GM23338 (cell line): ENCODE results near the gene RCAN1. TPM values are rescaled to one million over a fixed set of nuclear protein-coding genes. Genes with fewer than 3 reads are reported as not detected.

Source experiments
- ATAC-seq: fragments of 200-7000 bp; cut with Tn5 transposase; 3 replicates; pipeline ENCODE4 v1.9.1; 2020
- DNase-seq: peaks from one replicate; pipeline ENCODE4 v3.0.0-alpha.2; 2015; ENCODE audit warnings: low spot score
- H2AFZ ChIP-seq: fragments of 200-600 bp; sonication (generic); 2 replicates; pipeline ENCODE4 v1.8.0; 2016; ENCODE audit warnings: antibody characterized with exemption, mild to moderate bottlenecking, moderate library complexity
- H3F3A ChIP-seq: fragments of 200-600 bp; sonication (generic); replicated peaks from 2 replicates; pipeline ENCODE4 v1.8.0; 2017; ENCODE audit warnings: antibody characterized with exemption, mixed run types, low read depth
- H3K27ac ChIP-seq: fragments of 200-600 bp; sonication (generic); 2 replicates; pipeline ENCODE4 v1.6.1; 2016; ENCODE audit warnings: low read depth
- H3K27me3 ChIP-seq: fragments of 200-600 bp; sonication (generic); 2 replicates; pipeline ENCODE4 v1.8.0; 2016; ENCODE audit warnings: mild to moderate bottlenecking, mixed run types, moderate library complexity; ENCODE audit not compliant: insufficient read depth
- H3K36me3 ChIP-seq: fragments of 200-600 bp; sonication (generic); 2 replicates; pipeline ENCODE4 v1.8.0; 2016; ENCODE audit warnings: mild to moderate bottlenecking; ENCODE audit not compliant: insufficient read depth
- H3K4me1 ChIP-seq: fragments of 200-600 bp; sonication (generic); 2 replicates; pipeline ENCODE4 v1.8.0; 2016; ENCODE audit warnings: mild to moderate bottlenecking, moderate library complexity; ENCODE audit not compliant: insufficient read depth
- H3K4me2 ChIP-seq: fragments of 200-600 bp; sonication (generic); 2 replicates; pipeline ENCODE4 v1.7.1; 2017; ENCODE audit warnings: mixed run types
- H3K4me3 ChIP-seq: fragments of 200-600 bp; sonication (generic); 2 replicates; pipeline ENCODE4 v1.6.1; 2016; ENCODE audit warnings: mixed run types
- H3K79me2 ChIP-seq: fragments of 200-600 bp; sonication (generic); replicated peaks from 2 replicates; pipeline ENCODE4 v1.8.0; 2017; ENCODE audit warnings: mild to moderate bottlenecking; ENCODE audit not compliant: insufficient read depth
- H3K9me2 ChIP-seq: fragments of 200-600 bp; sonication (generic); 2 replicates; pipeline ENCODE4 v1.8.0; 2017; ENCODE audit not compliant: insufficient read depth
- H4K20me1 ChIP-seq: fragments of 200-600 bp; sonication (generic); replicated peaks from 2 replicates; pipeline ENCODE4 v1.8.0; 2017; ENCODE audit warnings: mild to moderate bottlenecking; ENCODE audit not compliant: insufficient read depth
- H3K27ac Mint-ChIP-seq: 2 replicates; pipeline ENCODE4 v1.8.0; 2020; ENCODE audit warnings: inconsistent platforms, mild to moderate bottlenecking, moderate library complexity, mixed read lengths
- H3K27me3 Mint-ChIP-seq: 3 replicates; pipeline ENCODE4 v1.8.0; 2022; ENCODE audit warnings: low read depth, mild to moderate bottlenecking, moderate library complexity, mixed read lengths, inconsistent platforms; ENCODE audit not compliant: insufficient read depth, poor library complexity
- H3K36me3 Mint-ChIP-seq: 3 replicates; pipeline ENCODE4 v1.8.0; 2021; ENCODE audit warnings: low read depth, mild to moderate bottlenecking, inconsistent platforms, moderate library complexity, mixed read lengths
- H3K4me1 Mint-ChIP-seq: 3 replicates; pipeline ENCODE4 v1.8.0; 2020; ENCODE audit warnings: mild to moderate bottlenecking, inconsistent platforms, mixed read lengths
- H3K4me3 Mint-ChIP-seq: 3 replicates; pipeline ENCODE4 v1.8.0; 2021; ENCODE audit warnings: moderate library complexity, mild to moderate bottlenecking, inconsistent platforms, mixed read lengths
- H3K9me3 Mint-ChIP-seq: 3 replicates; pipeline ENCODE4 v1.8.0; 2020; ENCODE audit warnings: moderate library complexity, mild to moderate bottlenecking, inconsistent platforms, mixed read lengths
- CTCF ChIP-seq, 2 experiments: fragments of 200-600 bp in 1 of 2; sonication (generic) in 1 of 2; conservative IDR thresholded peaks; 2 replicates each; pipeline versions ENCODE4 v1.5.1 to v1.6.1; 2016 to 2017; ENCODE audit warnings: antibody characterized with exemption in 2 of 2, low read depth in 2 of 2, mild to moderate bottlenecking in 2 of 2, moderate library complexity in 1 of 2
- ETS1 ChIP-seq: IDR thresholded peaks from 2 replicates; pipeline ENCODE4 v1.6.1; 2016; ENCODE audit warnings: antibody characterized with exemption
- EZH2 ChIP-seq: fragments of 200-600 bp; sonication (generic); IDR thresholded peaks from one replicate; pipeline ENCODE4 v1.8.0; 2017; ENCODE audit warnings: antibody characterized with exemption, mild to moderate bottlenecking, low read depth; ENCODE audit not compliant: unreplicated experiment
- NANOG ChIP-seq: IDR thresholded peaks from 2 replicates; pipeline ENCODE4 v1.6.1; 2016; ENCODE audit warnings: antibody characterized with exemption, borderline replicate concordance
- POLR2AphosphoS5 ChIP-seq: IDR thresholded peaks from 2 replicates; pipeline ENCODE4 v1.6.1; 2016; ENCODE audit warnings: antibody characterized with exemption, low read depth
- REST ChIP-seq: IDR thresholded peaks from one replicate; pipeline ENCODE4 v1.6.1; 2018; ENCODE audit warnings: antibody characterized with exemption; ENCODE audit not compliant: unreplicated experiment
- STAT1 ChIP-seq: IDR thresholded peaks from one replicate; pipeline ENCODE4 v1.6.1; 2016; ENCODE audit warnings: antibody characterized with exemption; ENCODE audit not compliant: unreplicated experiment
- ZNF114 ChIP-seq: fragments of 250-450 bp; sonication (Bioruptor Pico); IDR thresholded peaks from 2 replicates; pipeline ENCODE4 v1.5.0; 2020; ENCODE audit warnings: mild to moderate bottlenecking, moderate library complexity
- ZNF331 ChIP-seq: fragments of 250-450 bp; sonication (Bioruptor Pico); IDR thresholded peaks from 2 replicates; pipeline ENCODE4 v1.5.0; 2020; ENCODE audit warnings: low read depth, mild to moderate bottlenecking, moderate library complexity
- polyA plus RNA-seq: library from polyadenylated mRNA; unstranded; fragments of >200 nt; fragmentation: Nextera tagmentation; extraction: Ambion mirVana; gene quantifications from 2 replicates; pipeline ENCODE4 v1.2.1, GENCODE V29; 2016
- total RNA-seq: library from RNA; depleted of rRNA; stranded (reverse); fragments of >200 nt; shearing (Covaris generic); gene quantifications from 2 replicates; pipeline ENCODE4 v1.2.3, GENCODE V29; 2014

Gene RCAN1
- total and polyA plus RNA-seq, 2 experiments from 2014 or later: 3.7 to 5.2 TPM

GRCh38 chr21:34603710-34604057 is 11.2 kb downstream of the RCAN1 start (continued):
- TF ChIP-seq CTCF (conservative IDR thresholded peaks at IDR 0.05; ENCODE audit: low read depth in 2 of 2): no peak
- no peak for TF ChIP-seq EZH2

GRCh38 chr21:34603002-34603709 is 11.8 kb downstream of the RCAN1 start:
- Histone ChIP-seq H4K20me1 (peaks cover 4% of the 10 kb centered on the region; the same call in 1 of the 2 replicates), H2AFZ (peak overlapping the region; percentile 59), H3K9me2 (no peaks in the 10 kb centered on the region), H3K4me2 (no peak overlapping the region), H3K27ac (no peak overlapping the region), H3K4me1 (peaks cover 12% of the 10 kb centered on the region), H3K27me3 (no peaks in the 10 kb centered on the region), H3K36me3 (no peaks in the 10 kb centered on the region), H3F3A (no peaks in the 10 kb centered on the region), H3K4me3 (no peak overlapping the region), H3K79me2 (no peaks in the 10 kb centered on the region)
- no peak for TF ChIP-seq POLR2AphosphoS5
- peak; percentile 62 to 86 for TF ChIP-seq CTCF (conservative IDR thresholded peaks at IDR 0.05; ENCODE audit: low read depth in 2 of 2)
- Mint-ChIP-seq H3K9me3 (peaks cover 2% of the 10 kb centered on the region; the same call in 2 of the 3 replicates), H3K4me1 (peaks cover 19% of the 10 kb centered on the region; the same call in 2 of the 3 replicates), H3K27ac (no peak overlapping the region), H3K4me3 (no peak overlapping the region), H3K27me3 (peaks cover 8% of the 10 kb centered on the region), H3K36me3 (no peaks in the 10 kb centered on the region)
- peak; percentile 99 for ATAC-seq
- DNase-seq: peak; percentile 86

- Histone ChIP-seq H3K4me1 (peaks cover 12% of the 10 kb centered on the region), H3K27me3 (no peaks in the 10 kb centered on the region), H3K4me3 (no peak overlapping the region), H3K9me2 (no peaks in the 10 kb centered on the region), H3K36me3 (no peaks in the 10 kb centered on the region), H3K27ac (no peak overlapping the region), H3K4me2 (no peak overlapping the region), H4K20me1 (peaks cover 4% of the 10 kb centered on the region; the same call in 1 of the 2 replicates), H3F3A (no peaks in the 10 kb centered on the region), H3K79me2 (no peaks in the 10 kb centered on the region), H2AFZ (no peak overlapping the region)
- H3K27ac Mint-ChIP-seq: no peak overlapping the region
- no peaks in the 10 kb centered on the region for H3K9me3 Mint-ChIP-seq
- peaks cover 8% of the 10 kb centered on the region for H3K27me3 Mint-ChIP-seq
- H3K4me3 Mint-ChIP-seq: no peak overlapping the region
- DNase-seq (no peak), ATAC-seq (no peak)
- peaks cover 19% of the 10 kb centered on the region; the same call in 2 of the 3 replicates for H3K4me1 Mint-ChIP-seq
- H3K36me3 Mint-ChIP-seq: no peaks in the 10 kb centered on the region
- TF ChIP-seq NANOG: no peak
- no peak for TF ChIP-seq REST
- TF ChIP-seq CTCF (conservative IDR thresholded peaks at IDR 0.05; ENCODE audit: low read depth in 2 of 2): no peak
- no peak for TF ChIP-seq ETS1
- TF ChIP-seq ZNF331 (CRISPR knock-in tag): no peak
- TF ChIP-seq POLR2AphosphoS5: no peak
- TF ChIP-seq ZNF114 (CRISPR knock-in tag): no peak
- TF ChIP-seq STAT1: no peak
Observed at GRCh38 chr21:34602061-34602460, 12.9 kb downstream of the RCAN1 start.
